ENCODE measurements around the gene PACS2.

Gene PACS2

DNA sequence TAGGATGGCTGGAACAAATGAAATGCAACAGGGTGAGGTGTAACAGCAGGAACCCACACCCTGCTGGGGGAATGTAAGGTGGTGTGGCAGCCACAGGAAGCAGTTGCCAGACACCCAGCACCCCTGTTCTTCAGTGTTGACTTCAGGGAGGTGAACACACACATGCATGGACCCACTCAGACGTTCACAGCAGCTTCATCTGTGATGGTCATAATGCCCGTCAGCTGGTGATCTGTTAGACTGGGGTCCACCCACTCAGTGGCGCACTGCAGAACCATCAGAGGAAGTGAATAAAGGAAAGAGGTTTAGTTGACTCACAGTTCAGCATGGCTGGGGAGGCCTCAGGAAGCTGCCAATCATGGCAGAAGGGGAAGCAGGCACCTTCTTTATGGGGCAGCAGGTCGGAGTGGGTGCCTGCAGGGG is 61.1 kb downstream of the PACS2 start:
- no peak for DNase-seq

DNA sequence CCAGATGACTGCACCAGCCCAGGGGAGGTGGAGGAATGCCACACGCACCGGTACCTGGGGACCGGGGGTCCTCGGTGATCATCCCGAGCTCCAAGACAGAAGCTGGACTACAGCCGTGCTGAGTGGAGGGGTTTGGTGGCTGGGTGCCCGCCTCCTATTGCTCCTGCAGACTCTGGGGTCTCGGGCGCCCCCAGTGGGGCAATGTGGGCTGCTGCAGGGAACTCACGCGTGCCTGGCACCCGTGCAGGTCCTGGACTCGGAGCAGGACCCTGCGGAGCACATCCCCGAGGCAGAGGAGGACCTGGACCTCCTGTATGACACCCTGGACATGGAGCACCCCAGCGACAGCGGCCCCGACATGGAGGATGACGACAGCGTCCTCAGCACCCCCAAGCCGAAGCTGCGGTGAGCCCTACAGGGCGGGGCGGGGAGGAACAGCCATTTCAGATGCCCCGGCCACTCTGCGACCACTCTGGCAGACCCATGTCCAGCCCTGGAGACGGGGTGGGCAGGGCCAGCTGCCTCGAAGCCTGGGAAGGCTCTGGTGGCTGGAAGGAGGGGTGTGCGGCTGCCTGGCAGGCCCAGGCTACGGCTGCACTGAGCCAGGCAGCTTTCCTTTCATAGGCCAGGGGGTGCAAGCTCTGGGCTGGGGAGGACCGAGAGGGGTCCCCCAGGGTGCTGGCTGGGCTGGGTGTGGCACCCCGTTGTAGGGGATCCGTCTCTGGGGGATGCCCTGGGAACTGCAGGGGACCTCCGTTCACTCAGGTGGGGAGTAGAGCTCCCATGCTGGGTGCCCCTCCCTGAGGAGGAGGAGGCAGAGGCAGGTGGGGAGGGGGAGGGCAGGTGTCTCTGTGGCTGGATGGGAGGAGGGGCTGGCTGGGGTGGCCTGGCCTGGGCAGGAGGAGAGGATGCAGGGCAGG is 62.2 kb downstream of the PACS2 start:
- DNase-seq = no peak

DNA sequence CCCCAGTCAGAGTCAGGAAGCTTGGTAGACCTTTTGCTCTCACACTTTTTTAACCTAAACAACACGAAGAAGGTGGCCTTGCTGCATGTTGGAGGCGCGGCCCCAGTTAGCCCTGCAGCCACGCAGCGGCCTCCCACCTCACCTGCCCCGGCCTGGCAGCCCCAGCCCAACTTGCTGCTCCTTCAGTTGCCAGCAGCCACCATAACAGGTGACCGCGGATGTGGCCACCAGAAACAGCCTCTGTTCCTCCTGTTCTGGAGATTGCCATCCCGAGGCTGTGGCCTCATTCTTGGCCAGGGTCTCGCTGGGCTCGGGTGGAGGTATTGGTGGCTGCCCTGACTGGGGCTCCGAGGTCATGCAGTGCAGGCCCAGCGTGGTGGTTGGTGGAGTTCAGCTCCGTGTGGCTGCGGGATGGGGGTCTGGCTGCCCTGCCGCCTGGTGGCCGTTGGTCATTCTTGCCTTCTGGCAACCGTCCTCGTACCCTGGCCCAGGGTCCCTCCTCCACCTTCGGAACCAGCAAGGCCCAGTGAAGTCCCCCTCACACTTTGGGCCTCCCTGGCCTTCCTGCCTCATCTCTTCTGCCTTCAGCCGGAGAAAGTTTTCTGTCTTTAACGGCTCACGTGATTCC is 63.1 kb downstream of the PACS2 start:
- no peak for DNase-seq

DNA sequence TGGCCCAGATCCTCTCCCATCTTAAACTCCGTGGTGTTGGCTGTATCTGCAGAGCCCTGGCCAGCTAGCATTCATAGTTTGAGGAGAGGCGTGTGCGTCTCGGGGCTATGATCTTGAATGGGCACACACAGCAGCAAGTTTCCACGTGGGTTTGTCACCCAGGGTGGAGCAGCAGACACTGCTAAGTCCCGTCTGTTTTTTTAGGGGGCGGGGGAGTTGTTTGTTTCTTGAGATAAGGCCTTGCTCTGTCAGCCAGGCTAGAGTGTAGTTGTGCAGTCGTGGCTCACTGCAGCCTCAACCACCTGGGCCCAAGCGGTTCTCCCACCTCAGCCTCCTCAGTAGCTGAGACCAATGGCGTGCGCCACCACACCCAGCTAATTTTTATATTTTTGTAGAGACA is 63.7 kb downstream of the PACS2 start:
- no peak for DNase-seq

DNA sequence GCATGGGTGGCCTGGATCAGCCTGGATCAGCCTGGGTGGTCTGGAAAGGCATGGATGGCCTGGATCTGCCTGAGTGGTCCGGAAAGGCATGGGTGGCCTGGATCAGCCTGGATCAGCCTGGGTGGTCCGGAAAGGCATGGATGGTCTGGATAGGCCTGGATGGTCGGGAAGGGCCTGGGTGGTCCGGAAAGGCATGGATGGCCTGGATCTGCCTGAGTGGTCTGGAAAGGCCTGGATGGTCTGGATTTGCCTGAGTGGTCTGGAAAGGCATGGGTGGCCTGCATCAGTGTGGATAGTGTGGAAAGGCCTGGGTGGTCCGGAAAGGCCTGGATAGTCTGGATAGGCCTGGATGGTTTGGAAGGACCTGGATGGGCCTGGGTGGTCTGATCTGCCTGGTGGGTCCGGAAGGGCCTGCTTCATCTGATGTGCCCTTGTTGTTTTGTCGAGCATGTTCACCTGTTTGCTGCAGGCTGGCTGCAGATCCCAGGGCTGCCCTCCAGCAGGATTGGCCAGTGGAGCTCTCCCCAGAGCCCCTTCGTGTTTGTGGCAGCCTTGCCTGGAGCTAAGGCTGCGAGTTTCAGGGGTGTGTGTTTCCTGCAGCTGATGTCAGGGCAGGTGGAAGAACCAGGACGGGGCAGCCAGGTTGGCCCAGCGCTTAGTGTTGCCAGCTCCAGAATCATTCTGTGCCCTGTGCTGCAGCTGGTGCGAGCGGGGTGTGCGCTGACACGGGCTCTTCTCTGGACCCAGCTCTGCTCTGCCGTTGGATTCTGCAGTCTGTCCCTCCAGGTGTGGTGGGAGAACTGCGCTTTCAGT is 64.5 kb downstream of the PACS2 start:
- DNase-seq = no peak

DNA sequence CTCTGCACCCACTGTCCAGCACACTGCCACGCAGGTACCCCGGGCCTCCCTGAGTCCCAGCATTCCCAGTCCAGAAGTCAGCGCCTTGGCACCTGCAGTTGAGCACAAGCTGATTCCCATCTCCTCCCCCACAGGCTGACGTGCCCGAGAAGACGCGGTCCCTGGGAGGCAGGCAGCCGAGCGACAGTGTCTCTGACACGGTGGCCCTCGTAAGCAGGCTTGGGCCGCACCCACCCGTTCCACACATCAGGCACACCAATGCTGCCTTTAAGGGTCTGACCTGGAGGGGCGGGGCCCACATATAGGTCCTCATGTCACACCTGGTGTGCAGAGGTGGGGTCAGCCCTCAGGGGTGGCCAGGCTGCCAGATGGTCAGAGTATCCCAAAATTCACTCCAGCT is 65.4 kb downstream of the PACS2 start:
- DNase-seq = no peak

DNA sequence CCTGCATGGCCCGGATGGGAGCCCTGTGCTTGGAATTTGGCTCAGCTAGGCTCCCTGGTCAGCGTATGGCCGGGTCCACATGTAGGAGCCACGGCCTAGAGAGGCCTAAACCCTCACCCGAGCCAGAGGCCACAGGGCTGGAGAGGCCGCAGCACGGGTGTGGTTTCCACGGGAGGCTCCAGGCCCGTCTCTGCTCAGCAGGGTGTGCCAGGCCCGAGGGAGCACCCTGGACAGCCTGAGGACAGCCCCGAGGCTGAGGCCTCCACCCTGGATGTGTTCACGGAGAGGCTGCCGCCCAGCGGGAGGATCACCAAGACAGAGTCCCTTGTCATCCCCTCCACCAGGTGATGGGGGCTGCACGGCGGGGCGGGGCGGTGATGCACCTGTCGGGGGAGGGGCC is 66.2 kb downstream of the PACS2 start:
- DNase-seq = no peak

DNA sequence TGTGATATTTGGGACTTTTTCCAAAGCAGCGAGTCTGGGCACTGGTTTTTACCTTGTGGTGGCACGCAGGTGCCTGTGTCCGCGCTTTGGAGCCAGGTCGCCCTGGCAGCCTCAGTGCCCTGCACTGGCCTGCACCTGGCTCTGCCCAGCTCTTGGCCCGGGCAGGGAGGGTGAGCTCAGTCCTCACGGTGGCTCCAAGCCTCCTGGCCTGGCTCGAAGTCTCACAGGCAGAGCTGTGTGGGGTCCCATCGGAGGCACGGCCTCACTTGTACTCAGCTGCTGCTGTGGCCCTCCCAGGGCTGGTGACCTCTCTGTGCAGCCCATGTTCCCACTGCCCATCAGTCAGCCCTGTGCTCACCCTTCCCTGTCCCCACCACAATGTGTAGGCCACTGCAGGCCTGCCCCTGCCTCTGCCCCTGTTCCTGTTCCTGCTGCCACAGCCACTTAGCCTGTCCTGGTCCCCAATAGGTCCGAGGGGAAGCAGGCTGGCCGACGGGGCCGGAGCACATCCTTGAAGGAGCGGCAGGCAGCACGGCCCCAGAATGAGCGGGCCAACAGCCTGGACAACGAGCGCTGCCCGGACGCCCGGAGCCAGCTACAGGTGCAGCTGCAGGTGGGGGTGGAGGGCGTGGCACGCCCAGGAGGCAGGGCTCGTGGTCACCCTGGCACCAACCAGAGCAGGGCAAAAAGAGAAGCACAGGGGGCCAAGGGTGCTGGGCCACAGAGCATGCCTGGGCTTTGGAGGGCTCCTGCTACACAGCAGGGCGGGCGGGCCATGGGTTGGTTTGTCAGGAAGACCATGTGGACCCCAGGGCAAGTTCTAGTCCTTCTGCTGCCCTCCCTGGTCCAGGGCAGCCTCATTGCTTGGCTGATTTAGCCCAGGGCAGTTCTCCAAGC is 67.1 kb downstream of the PACS2 start:
- no peak for DNase-seq

DNA sequence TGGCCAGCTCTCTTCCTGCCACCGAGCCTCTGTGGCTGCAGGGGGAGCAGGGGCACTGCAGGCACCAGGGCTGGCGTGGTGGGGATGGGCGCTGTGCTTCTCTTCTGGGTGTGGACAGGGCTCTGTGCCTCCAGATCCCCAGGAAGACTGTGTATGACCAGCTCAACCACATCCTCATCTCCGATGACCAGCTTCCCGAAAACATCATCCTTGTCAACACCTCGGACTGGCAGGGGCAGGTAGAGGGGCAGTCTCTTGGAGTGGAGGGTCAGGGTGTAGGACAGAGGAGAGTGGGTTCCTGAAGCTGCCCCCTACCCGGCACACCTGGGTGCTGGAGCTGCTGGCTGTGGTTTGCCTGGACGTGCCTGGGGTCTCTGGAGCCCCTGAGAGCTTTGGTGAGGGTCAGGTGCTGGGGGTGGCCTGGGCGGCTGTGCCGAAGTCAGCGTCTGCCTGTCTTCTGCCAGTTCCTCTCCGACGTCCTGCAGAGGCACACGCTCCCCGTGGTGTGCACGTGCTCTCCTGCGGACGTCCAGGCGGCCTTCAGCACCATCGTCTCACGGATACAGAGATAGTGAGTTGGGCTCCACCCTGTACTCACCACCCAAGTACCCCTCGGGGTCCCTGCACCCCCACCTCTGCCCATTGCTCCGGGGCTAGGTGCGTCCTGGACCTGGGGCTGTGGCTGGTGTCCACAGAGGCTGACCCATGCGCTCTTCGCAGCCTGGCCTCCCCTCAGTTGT is 68.0 kb downstream of the PACS2 start:
- no peak for DNase-seq

DNA sequence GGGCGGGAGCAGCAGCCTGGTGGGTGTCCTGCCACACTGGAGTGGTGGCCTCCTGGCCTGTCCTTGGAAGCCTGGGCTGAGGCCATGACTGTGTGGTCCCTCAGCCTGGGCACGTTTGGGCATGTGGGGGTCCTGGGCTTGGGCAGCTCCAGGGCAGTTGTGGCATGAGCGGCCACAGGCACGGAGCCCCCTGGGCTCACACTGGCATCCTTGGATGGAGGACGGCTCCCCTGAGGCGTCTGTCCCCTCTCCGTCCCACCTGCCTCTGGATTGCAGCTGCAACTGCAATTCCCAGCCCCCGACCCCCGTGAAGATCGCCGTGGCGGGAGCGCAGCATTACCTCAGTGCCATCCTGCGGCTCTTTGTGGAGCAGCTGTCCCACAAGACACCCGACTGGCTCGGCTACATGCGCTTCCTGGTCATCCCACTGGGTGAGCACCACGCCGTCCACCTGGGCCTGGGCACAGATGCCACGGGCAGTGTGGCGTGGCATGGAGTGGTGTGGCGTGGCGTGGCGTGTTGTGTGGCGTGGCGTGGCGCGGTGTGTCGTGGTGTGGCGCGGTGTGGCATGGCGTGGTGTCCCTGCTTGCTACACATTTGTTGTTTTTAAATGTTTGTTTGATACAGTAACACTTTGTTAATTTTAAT is 68.7 kb downstream of the PACS2 start:
- DNase-seq = no peak

DNA sequence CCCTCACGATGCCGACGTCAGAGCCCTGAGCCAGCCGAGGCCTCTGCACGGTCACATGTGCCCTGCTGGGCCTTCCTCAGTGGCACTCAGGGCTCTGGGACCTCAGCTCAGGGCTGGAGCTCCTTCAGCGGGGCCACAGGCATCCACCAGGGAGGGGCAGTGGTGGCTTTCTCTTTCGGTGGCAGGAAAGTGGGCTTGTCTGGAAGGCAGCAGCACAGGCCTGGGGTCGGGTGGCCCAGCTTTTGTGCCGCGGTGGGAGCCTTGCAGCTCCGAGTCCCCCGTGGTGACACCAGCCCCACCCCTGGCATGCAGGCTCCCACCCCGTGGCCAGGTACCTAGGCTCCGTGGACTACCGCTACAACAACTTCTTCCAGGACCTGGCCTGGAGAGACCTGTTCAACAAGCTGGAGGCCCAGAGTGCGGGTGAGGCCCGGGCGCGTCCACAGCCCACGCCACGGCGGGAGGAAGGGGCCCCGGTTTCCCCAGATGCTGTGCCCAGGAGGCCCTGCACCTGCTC is 69.6 kb downstream of the PACS2 start:
- DNase-seq = no peak

DNA sequence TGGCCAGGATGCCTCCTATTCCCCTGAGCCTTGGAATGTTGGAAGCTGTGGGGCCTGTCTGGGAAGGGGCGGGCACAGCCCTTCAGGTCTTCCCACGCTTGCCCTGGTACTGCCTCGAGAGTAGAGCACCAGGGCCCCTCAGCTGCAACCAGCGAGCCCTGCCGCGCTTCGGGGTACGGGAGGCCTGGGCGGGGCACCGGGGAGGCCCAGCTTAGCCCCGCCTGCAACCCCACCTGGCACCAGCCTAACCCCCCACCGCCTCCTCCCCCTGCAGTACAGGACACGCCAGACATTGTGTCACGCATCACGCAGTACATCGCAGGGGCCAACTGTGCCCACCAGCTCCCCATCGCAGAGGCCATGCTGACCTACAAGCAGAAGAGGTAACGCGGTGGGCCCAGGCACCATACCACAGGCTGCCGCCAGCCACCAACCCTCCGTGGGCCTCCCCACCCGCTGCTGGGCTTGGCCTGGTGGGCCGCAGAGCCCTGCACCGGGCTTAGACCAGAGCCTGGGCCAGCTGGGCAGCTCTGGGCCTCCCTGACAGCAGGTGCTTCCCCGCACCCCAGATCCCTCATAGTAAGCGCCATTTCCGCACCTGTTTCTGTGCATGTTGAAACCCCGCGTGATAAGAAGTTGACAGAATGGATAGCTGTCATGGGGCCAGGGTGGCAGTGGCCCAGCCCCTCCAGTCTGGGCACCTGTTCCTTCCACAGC is 70.2 kb downstream of the PACS2 start:
- DNase-seq = no peak

DNA sequence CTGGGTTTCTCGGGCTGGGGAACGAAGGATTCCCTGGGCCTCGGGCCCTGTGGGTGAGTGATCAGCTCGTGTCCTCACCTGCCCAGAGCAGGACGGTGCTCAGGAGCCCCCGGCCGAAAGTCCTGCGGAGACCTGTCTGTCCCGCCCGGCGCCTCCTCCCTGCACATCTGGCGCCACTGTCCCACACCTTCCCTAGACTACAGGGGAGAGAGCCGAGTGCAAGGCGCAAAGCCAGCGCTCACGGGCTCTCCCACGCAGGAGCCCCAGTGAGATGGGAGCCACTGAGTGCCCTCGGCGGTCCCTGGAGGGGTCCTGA is 70.7 kb downstream of the PACS2 start:
- no peak for DNase-seq

DNA sequence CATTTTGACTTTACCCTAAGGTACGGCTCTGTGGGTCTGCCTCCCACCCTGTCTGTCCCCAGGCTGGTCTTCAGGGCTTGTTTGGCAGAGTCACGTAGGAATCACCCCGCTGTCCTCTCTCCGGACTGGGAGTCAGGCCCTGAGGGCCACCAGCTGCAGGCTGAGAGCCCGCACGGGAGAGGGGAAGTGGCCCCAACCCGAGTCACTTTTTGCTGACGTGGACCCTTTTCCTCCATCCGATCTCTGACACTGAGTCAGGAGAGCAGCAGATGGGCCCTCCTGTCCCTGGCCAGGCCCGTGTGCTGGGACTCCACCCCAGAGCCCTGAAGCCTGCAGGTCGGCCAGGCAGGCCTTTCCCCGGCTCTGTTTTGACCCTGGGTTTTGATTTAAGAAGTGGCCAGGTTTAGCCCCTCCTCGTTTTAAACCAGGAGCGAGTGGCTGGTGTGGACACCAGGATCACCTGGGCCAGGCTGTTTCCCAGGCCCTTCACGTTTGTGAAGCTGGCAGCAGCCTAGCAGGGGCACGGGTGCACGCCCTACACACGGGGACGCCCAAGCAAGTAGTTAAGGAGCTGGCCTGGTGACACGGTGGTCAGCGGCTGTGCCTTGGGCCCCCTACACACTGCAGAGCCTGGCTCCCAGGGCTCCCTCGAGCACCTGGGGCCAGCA is 71.3 kb downstream of the PACS2 start:
- DNase-seq = no peak

DNA sequence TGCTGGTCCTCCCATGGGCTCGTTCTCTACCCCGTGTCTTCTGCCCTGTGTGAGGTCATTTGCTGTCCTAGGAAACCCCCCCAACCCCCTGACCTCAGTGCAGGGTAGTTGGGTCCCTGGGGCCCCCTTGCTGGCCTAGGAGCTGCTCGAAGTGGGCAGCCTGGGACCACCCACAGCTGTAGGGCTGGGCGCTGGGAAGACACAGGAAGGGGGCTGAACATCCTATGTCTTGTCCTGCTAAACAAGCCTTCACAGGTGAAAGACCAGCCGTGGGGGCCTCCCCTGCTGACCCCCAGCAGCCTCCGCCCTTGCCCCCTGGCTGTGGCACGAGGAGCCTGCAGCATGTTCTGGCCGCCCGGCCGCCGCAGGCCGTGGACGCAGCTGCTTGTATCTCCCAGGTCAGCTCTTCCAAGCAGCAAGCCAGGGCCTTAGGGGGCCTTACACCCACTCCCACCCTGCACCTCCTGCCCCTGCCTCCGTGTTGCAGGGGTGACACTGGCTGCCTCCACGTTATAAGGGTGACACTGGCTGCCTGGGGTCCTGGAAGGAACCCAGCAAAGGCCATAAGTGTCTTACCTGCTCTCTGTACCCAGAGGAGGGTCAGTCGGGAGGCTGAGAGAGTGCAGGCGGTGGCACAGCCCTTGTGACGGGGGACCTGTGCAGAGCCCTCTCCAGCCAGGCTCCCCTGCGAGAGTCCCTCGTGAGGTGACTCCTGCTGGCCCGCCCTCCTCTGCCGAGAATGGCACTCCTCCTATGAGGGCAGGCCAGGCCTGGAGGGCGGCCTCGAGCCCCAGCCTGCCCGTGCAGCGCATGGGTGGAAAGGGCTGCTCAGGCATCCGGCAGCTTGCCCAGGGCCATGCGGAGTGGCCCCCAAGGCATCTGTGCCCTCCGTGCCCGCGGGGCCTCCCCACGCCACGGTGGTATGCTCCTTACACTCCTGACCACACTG is 72.3 kb downstream of the PACS2 start:
- DNase-seq = no peak

DNA sequence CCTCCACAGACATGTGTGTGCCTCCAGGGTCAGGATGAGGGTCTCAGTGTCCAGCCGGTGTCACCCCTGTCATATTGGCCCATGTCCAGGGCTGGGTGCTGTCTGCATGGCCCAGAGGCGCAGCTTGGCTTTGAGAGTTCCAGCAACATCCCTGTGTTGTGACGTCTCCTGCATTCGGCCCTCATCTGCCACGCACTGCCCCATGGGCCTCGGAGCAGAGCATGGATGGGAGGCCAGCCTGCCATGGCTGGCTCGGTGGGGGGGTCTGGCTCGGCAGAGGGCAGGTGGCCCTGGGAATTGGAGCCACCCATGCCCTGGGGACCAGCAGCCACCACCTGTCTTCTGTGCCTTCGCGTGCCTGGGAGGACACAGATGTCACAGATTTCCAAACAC is 73.0 kb downstream of the PACS2 start:
- DNase-seq = no peak

DNA sequence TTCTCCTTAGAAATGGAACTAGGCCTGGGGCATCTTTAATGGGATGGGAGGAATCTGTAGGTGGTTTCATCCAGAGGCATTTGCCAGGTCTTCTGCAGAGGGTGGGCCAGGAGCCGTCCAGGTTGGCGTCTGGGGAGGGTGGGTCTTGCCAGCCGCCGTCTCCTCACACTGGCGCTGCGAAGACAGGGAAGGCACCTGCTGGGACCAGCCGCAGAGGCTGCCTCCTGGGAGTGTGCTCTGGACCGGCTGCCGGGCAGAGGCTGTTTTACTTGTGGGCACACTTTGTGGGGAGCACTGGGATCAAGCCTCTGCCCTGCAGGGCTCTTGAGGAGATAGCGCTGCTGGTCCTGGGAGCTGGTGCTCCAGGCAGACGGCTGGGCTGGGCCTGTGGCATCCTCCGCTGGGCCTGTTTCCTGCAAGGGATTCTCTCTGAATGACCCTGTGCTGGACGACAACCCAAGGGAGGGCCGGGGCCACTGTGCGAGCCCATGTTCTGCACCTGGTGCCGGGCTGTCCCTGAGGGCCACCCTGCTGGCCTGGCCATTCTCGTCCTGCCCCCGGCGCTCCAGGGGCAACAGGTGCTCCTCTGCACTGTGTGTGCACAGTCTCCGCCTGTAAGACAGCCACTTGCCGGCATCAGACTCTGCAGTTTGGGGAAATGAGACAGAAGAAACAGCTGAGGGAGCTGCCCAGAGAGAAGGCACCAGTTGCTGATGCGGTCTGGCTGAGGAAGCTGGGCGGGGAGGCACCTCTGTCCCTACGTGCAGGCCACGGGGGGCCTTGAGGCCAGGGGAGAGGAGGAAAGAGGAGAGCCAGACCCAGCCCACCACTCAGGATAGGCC is 73.8 kb downstream of the PACS2 start:
- no peak for DNase-seq

DNA sequence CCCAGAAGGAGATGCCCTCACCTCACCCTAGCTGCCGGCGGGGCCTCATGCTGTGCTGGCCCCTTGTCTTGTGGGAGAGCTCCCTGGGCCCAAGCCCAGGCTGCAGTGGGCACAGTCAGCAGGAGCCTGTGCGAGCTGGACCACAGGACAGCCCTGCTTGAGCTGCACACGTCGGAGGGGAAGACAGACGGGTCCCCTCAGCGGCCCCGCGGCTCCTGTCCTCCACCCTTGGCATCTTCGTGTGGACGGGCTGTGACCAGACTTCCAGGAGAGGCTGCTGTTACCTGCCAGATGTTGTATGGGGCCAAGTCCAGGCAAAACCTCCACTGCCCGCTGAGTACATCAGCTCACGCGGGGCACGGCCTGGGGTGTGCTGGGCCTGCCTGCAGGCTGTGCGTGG is 74.4 kb downstream of the PACS2 start:
- DNase-seq = no peak
